ENCODE measurements around the gene C3. TPM values are rescaled to one million over a fixed set of nuclear protein-coding genes. Genes with fewer than 3 reads are reported as not detected.
"Not testable (repeated sequence)": the region's sequence is repeated elsewhere in the genome, so short reads cannot be mapped to it uniquely, and the experiment has no call there.

Gene C3
- total RNA-seq, 4 donors from 2014 or later, result 393 to 1,020 (median 677) TPM

DNA sequence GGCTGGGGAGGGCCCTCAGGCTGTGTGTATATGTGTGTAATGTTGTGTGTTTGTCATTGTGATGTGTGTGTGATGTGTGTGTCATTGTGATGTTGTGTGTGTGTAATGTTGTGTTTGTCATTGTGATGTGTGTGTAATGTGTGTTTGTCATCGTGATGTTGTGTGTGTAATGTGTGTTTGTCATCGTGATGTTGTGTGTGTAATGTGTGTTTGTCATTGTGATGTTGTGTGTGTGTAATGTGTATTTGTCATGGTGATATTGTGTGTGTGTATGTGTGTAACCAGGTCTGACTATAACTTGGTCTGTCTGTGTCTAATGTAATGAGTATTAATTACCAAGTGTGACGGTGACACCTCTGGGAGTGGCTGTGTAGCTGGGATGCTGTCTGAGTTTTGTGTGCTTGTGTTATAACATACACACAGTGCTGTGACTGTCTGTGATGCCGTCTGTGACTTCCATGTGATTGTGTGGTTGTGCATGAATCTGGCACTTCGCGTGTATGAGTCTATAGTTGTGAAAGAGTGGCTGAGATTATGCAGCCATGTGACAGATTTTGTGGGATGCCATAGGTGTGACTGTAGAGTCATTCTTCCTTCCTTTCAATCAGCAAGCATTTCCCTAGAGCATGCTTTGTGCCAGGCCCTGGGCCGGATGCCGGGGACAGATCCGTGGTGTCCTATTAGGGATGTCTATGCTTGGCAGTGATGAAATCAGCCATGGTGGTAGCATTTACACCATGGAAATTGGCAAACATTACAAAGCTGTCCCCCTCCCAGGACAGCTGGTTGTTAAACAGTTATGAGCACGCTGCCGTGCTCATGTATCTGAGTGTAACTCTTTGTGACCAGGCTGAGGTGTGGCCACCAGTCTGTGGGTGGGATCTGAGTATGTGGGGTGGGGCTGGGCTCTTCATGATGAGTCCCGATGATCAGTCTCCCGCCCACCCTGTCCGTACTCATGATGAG, 56.9 kb downstream of the C3 start:
- 67% methylated on average over 14 of the region's 14 CpGs for WGBS
- Histone ChIP-seq H3K27ac (replicated peaks in 1 of 4) (no peak overlapping the region), H3K27me3 (peaks cover 0 to 83% (median 17%) of the 10 kb centered on the region in 4 donors), H3K4me1 (peaks cover 0 to 5% (median 2%) of the 10 kb centered on the region in 4 donors), H3K4me3 (no peak overlapping the region), H3K36me3 (no peaks in the 10 kb centered on the region), H3K9me3 (peaks cover 0 to 5% (median 0%) of the 10 kb centered on the region in 4 donors)
- intact Hi-C loops (cut with DNase I), result no loop called here
- TF ChIP-seq POLR2A (IDR thresholded peaks at IDR 0.05; ENCODE audit: low read depth) (no peak), POLR2AphosphoS5 (IDR thresholded peaks at IDR 0.05) (no peak), EP300 (IDR thresholded peaks at IDR 0.05) (no peak)
- TF ChIP-seq, protein P1, sequence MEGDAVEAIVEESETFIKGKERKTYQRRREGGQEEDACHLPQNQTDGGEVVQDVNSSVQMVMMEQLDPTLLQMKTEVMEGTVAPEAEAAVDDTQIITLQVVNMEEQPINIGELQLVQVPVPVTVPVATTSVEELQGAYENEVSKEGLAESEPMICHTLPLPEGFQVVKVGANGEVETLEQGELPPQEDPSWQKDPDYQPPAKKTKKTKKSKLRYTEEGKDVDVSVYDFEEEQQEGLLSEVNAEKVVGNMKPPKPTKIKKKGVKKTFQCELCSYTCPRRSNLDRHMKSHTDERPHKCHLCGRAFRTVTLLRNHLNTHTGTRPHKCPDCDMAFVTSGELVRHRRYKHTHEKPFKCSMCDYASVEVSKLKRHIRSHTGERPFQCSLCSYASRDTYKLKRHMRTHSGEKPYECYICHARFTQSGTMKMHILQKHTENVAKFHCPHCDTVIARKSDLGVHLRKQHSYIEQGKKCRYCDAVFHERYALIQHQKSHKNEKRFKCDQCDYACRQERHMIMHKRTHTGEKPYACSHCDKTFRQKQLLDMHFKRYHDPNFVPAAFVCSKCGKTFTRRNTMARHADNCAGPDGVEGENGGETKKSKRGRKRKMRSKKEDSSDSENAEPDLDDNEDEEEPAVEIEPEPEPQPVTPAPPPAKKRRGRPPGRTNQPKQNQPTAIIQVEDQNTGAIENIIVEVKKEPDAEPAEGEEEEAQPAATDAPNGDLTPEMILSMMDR (IDR thresholded peaks at IDR 0.05), result no peak
- no peak for DNase-seq (ENCODE audit: extremely low spot score)

DNA sequence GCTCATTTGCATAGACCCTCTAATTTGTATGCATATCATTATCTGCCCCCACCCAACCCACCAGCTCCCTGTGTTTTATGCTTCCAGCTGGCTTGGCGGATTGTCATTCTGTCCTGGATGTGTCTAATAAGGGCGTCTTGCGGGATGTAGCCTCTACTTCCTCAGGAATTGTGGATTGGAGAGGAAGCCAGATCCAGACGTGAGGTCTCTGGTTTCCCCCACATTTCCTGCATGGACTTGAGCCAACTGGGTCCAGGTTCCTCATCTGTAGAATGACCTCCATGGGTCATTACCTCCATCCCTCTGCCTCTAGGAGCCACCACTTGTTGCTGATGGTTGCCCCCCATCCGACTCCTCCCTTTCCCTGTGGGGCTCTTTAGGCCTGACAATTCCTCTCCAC, 57.7 kb downstream of the C3 start:
- intact Hi-C loops (cut with DNase I), result no loop called here
- peaks cover 0 to 5% (median 0%) of the 10 kb centered on the region in 4 donors for H3K9me3 ChIP-seq
- WGBS, result 64% methylated on average over 5 of the region's 5 CpGs
- no peak for DNase-seq (ENCODE audit: extremely low spot score)
- H3K27me3 ChIP-seq, result peaks cover 0 to 84% (median 17%) of the 10 kb centered on the region in 4 donors
- H3K27ac ChIP-seq (replicated peaks in 1 of 4), result no peak overlapping the region
- no peaks in the 10 kb centered on the region for H3K36me3 ChIP-seq
- TF ChIP-seq POLR2AphosphoS5 (IDR thresholded peaks at IDR 0.05), result no peak
- TF ChIP-seq EP300 (IDR thresholded peaks at IDR 0.05), result no peak
- no peak for TF ChIP-seq POLR2A (IDR thresholded peaks at IDR 0.05; ENCODE audit: low read depth)
- TF ChIP-seq, protein P1 (IDR thresholded peaks at IDR 0.05), result no peak
- no peak overlapping the region for H3K4me3 ChIP-seq
- peaks cover 0 to 5% (median 2%) of the 10 kb centered on the region in 4 donors for H3K4me1 ChIP-seq

DNA sequence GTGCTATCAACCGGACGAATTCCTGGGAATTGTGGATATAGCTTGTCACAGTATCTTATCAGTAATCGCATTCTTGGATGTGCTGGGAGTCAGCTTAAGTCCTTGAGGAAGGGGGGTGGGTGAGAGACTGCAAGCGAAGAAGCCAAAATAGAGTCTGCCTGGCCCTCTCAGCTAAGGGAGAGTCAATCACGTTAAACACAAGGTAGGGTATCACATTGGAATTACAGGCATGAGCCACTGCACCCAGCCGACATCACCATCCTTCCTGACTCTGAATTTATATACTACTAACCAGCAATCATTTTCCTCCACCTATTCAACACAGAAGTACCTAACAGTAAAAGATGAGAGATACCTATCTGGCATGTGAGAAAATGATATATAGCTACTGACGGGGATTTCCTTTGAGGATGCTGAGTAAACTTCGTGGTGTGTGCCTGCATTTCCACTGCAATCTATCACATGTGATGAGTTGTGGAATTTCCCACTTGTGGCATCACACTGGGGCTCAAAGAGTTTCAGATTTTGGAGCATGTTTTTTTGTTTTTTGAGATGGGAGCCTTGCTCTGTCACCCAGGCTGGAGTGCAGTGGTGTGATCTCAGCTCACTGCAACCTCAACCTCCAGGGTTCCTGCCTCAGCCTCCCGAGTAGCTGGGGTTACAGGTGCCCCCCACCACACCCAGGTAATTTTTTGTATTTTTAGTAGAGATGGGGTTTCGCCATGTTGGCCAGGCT, 58.8 kb downstream of the C3 start:
- H3K9me3 ChIP-seq; H3K27ac ChIP-seq (replicated peaks in 1 of 4); H3K36me3 ChIP-seq; intact Hi-C loops (cut with DNase I); H3K4me1 ChIP-seq; H3K4me3 ChIP-seq; DNase-seq (ENCODE audit: extremely low spot score): not testable (repeated sequence)
- H3K27me3 ChIP-seq, result peaks cover 0 to 84% (median 20%) of the 10 kb centered on the region in 4 donors
- WGBS, result 24% methylated on average over 10 of the region's 10 CpGs

DNA sequence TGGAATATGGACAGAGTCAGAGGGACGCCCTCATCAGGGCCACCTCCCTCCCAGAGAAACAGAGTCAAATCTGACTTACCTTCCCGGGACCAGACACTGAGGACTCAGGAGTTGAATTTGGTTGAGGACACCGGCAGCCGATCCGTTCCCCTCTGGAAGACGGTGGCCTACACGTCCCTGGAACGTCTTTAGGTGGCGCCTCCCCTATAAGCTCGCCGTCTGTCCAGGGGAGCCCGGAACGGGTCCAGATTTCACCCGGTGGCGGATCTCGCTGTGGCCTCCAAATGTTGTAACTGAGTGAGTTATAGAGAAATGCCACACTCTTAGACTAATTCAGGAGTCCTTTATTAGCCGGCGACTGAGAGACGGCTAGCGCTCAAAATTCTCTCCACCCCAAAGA, 59.5 kb downstream of the C3 start:
- DNase-seq (ENCODE audit: extremely low spot score), result no peak
- WGBS, result 23% methylated on average over 20 of the region's 20 CpGs
- no peaks in the 10 kb centered on the region for H3K36me3 ChIP-seq
- peaks cover 0 to 5% (median 2%) of the 10 kb centered on the region in 4 donors for H3K4me1 ChIP-seq
- H3K27ac ChIP-seq (replicated peaks in 1 of 4), result no peak overlapping the region
- intact Hi-C loops (cut with DNase I), result no loop called here
- no peak for TF ChIP-seq POLR2AphosphoS5 (IDR thresholded peaks at IDR 0.05)
- TF ChIP-seq, protein P1 (IDR thresholded peaks at IDR 0.05), result no peak
- TF ChIP-seq EP300 (IDR thresholded peaks at IDR 0.05), result no peak
- TF ChIP-seq POLR2A (IDR thresholded peaks at IDR 0.05; ENCODE audit: low read depth), result no peak
- peaks cover 0 to 5% (median 0%) of the 10 kb centered on the region in 4 donors for H3K9me3 ChIP-seq
- H3K4me3 ChIP-seq, result no peak overlapping the region
- H3K27me3 ChIP-seq, result peaks cover 0 to 86% (median 22%) of the 10 kb centered on the region in 4 donors

DNA sequence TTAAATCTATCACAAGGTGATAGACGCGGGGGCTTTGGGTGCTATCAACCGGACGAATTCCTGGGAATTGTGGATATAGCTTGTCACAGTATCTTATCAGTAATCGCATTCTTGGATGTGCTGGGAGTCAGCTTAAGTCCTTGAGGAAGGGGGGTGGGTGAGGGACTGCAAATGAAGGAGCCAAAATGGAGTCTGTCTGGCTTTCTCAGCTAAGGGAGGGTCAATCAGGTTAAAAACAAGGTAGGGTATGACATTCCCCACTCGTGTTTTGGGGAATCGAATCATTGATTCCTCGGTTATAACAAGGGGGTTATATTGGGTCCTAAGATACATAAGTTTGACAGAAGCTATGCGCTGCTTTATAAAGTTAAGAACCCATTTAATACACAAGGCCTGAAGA, 64.1 kb downstream of the C3 start:
- DNase-seq (ENCODE audit: extremely low spot score); H3K9me3 ChIP-seq; H3K36me3 ChIP-seq; H3K4me3 ChIP-seq; intact Hi-C loops (cut with DNase I); H3K27ac ChIP-seq (replicated peaks in 1 of 4); H3K4me1 ChIP-seq: not testable (repeated sequence)
- H3K27me3 ChIP-seq, result peaks cover 0 to 68% (median 21%) of the 10 kb centered on the region in 4 donors
- 60% methylated on average over 9 of the region's 9 CpGs for WGBS

All from esophagus muscularis mucosa (tissue), 4 donors.